ENCODE data around the gene C2CD3.

DNA sequence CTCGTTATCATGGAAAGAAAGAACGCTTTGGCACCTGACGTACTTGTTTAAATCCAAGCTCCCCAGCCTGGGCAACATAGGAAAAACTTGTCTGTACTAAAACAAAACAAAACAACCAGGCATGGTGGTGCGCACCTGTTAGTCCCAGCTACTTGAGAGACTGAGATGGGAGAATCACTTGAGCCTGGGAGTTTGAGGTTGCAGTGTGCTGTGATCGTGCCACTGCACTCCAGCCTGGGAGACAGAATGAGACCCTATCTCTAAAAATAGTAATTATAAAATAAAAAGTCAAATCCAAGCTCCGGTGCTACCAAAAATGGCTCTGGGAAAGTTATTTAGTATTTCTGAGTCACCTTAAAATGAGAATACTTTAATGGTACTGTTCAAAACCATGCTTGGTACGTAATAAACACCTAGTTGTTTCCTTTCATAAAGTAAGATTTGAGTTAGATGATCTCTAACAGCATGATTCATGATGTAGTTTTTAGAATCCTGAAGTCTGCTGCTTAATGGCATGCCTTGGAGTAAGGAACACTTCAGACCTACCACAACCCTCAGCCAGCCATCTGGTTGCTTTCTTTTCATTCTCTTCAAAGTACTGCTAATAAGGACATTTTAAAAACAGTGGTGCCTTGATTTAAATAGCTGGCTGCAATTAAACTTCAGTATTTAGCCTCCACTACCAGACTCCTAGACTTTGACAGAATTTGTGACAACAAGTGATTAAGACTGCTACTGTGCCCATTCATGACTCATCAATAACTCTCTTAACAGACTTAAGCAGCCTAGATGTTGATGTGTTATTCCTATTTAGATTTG is 8.6 kb upstream of the C2CD3 start:
- TF ChIP-seq CEBPB (IDR thresholded peaks at IDR 0.05; ENCODE audit: borderline replicate concordance in 1 of 2, low read depth in 2 of 2, low read length in 2 of 2) (no peak), TCF12 (IDR thresholded peaks at IDR 0.05; ENCODE audit: low read depth, low read length) (no peak), CTCF (IDR thresholded peaks at IDR 0.05 in 2 of 3, conservative IDR thresholded peaks at IDR 0.05 in 1 of 3; ENCODE audit: control insufficient read depth in 2 of 3, extremely low read depth in 1 of 3, insufficient read depth in 1 of 3, low read depth in 3 of 3, low read length in 3 of 3) (no peak), TAF1 (IDR thresholded peaks at IDR 0.05; ENCODE audit: borderline replicate concordance, low read depth, low read length) (no peak), TARDBP (IDR thresholded peaks at IDR 0.05; ENCODE audit: borderline replicate concordance) (no peak), MYC (IDR thresholded peaks at IDR 0.05; ENCODE audit: insufficient read depth, insufficient read length, insufficient replicate concordance, low read length, severe bottlenecking) (no peak), FOXK2 (IDR thresholded peaks at IDR 0.05) (no peak)
